Myocyte (in vitro differentiated cells): ENCODE results near the gene CNNM2. TPM values are rescaled to one million over a fixed set of nuclear protein-coding genes. Genes with fewer than 3 reads are reported as not detected.
"Not testable (repeated sequence)": the region's sequence is repeated elsewhere in the genome, so short reads cannot be mapped to it uniquely, and the experiment has no call there.

Source experiments
- DNase-seq: peaks from one replicate; pipeline ENCODE4 v3.0.0-alpha.2; 2012; ENCODE audit warnings: low read depth
- total RNA-seq: library from RNA; depleted of rRNA; stranded (reverse); fragments of >200 nt; gene quantifications from 2 replicates; pipeline ENCODE4 v1.2.3, GENCODE V29; 2014

CNNM2 gene
- total RNA-seq, 1 donor from 2014 or later, result 4.7 TPM

DNA sequence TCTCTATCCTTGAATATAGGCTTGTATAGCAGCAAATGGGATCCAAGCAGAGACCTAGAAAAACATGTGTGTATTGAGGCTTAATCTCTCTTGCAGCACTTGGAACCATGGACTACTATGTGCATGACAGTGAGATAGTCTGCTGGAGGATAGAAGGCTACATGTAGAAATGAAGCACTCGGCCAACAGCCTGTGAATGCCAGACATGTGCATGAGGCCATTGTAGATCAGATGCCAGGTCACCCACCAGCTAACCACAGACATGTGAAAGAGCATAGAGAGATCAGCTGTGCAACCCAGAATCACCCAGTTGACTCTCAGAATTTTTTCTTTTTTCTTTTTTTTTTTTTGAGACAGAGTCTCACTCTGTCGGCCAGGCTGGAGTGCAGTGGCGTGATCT is 184.1 kb downstream of the CNNM2 start:
- peak; percentile 91 for DNase-seq

DNA sequence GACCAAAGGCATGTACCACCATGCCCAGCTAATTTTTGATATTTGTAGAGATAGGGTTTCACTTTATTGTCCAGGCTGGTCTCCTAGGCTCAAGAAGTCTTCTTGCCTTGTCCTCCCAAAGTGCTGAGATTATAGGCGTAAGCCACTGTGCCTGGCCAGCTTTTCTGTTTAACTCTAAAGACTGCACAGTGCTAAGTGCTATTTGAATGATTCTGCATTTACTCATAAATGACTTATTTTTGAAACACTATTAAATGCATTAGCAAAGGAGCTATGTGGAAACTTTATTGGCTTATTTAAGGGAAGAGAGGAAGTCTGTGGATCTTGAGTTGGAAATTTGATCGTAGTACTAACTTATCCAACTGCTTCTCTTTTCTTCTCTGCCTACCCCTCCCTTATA is 185.9 kb downstream of the CNNM2 start:
- no peak for DNase-seq

DNA sequence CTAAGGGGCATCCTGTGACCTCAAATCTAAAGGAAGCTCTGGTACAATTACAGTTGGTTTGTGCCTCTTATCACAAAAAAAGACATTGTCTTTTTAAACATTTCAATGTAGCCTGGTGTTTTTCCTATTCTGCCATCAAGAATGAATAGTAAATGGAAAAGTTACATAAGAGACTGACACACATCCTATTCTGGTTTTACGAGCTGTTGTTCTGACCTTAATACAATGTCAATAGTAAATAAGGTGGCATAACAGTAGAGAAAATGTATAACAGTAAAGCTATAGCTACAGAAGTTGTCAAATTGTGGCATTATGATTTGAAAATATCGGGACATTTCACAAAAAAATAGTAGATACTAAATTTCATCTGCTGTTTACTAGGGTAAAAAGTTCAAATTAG is 186.6 kb downstream of the CNNM2 start:
- DNase-seq, result no peak

DNA sequence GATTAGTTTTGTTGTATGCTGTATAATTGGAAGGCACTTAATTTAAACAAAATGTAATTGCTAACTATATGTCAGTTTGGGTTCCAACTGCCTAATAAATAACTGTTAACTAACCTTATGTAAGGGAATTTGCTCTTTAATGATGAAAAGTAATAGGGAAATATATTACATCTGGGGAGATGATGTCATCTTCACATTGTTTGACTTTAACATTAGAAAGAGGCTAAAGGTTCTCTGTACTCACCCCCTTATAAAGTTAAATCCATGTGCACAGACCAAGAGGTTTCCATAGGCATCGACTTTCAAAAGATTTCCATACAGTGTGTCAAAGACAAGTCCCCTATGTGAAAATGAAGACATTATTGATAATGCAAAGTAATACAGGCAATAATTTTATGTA is 187.4 kb downstream of the CNNM2 start:
- DNase-seq, result no peak

DNA sequence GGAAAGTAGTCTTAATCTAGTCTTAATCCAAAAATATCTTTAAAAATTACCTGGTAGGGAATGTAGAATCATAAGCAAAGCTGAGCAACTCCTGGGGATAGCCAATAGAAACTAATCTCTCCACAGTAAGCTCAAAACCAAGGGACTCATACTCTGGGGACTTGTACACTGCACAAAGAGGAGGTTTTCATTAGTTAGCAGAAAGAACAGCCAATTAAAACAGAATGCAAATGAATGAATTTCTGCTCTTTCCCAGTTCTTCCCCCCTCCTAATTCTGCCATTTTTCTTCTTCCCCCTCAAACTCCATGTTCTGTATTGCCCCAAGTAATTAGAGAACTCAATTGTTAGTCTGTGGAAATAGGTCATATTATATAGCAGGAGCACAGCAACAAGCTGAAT is 188.4 kb downstream of the CNNM2 start:
- DNase-seq, result no peak

DNA sequence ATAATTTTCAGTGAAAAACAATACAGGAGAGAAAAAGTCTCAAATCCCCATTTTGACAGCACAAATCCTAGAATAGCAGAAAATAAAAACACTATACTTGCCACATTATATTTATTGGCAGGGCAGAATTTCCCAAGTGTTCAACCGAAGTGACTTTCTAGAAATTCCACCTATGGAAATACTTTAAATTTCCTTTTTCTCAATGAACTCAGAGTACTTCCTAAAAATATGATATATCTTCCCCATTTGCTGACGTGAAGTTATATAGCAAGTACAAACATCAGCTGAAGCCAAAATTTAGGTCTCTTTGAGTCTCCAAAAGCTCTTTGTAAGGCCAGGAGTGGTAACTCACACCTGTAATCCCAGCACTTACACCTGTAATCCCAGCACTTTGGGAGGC is 191.7 kb downstream of the CNNM2 start:
- no peak for DNase-seq

DNA sequence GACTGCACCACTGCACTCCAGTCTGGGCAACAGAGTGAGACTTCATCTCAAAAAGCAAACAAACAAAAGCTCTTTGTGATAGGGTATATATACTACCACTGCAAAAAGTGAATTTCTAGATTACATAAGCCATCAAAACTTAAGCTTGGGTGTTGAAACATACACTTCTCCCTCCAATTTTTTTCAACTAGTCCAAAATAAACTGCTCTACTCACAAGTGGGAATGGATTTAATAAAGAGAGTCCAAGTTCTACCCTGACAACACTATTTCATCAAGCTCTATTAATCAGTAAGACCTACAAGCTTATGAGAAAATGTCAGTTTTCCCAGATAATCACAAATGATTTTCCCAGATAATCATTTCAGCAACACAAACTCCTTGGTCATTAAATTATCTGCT is 192.3 kb downstream of the CNNM2 start:
- DNase-seq, result no peak

DNA sequence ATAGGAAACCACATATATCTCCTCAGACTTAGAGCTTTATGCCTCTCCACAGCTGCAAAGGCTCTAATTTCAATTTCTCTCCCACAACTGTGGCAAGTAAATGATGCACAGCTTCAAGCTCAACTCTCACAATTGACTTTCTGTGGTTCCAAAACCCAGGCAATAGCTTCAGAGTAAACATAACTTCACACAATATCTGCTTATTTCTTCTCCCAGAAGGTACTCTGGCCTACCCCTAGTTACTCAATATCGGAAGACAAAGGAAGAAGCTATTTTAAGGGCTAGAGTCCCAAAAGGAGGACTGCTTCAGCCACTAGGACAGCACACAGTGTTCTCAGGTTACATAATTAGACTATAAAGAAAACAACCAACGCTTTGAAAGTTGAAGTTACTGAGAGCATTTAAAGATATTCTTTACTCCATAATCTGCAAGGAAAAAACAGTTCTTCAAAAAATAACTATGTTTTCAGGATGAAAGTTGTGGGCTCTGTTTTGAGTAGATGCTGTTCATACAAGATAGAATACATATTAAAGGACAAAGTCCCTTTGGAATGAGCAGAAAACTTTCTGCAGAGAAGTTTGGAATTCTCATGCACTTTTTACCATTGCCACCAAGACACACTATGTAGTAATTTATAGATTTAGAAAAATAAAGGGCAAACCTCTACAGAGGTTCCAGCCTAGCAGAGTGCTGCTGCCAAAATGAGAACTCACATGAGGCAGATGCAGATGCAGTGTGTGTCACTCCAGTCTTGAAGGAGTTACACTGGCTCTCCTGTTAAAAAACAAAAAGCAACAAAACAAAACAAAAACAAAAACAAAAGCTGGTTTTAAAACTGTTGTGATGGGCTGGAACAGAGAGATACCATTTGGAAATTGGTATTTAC is 193.2 kb downstream of the CNNM2 start:
- DNase-seq, result peak; percentile 92

DNA sequence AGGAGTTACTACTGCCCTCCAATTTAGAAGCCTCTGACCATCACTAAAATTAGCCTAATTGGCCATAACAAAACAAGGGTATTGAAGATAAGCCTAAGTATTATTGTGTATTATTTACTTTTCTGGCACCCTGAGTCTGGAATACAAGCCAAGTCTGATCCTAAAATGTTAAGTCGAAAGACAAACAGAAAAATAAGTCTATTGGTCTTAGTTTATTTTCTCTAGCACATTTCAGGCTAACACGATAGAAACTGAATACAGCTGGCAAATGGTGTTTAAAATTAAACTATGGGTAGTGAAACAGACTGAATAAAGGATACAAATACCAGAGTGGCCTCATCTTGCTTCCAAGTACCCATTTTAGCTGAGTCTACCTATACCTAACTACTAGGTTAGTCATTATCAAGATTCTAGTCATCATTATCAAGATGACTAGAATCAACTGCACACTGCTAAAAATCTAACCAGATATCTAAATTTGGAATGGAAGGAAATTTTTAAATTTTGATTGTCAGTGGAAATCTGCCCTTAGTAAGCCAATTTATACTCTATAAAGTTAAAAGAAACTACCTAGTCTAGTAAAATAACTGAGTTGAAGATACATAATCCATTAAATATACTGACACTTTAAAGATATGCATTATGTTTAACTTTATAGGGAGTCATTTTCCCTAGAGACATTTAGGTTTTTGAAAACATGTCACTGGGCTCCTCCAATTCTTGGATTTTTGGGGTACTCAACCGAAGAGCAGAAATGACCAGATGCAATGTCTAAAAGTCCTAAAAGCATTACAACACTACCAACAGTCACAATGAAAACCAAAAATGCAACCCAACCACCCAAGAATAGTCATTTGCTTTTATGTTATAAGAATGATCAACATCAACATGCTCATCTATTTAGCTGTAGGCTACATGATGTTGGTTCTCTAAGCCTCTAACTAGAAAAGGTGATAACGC is 194.1 kb downstream of the CNNM2 start:
- DNase-seq, result no peak

DNA sequence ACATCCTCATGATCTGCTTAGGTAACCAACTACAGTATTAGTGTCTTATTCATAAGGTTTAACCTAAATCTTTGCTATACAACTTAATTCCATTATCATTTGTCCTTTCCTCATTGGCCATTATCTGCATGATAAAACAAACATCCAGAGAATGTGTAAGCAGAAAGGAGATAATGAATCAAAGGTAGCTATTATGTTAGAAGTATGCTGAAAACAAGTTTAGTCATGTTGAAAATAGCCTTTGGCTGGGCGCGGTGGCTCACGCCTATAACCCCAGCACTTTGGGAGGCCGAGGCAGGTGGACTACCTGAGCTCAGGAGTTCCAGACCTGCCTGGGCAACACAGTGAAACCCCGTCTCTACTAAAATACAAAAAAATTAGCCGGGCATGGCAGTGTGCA is 196.8 kb downstream of the CNNM2 start:
- DNase-seq, result no peak

DNA sequence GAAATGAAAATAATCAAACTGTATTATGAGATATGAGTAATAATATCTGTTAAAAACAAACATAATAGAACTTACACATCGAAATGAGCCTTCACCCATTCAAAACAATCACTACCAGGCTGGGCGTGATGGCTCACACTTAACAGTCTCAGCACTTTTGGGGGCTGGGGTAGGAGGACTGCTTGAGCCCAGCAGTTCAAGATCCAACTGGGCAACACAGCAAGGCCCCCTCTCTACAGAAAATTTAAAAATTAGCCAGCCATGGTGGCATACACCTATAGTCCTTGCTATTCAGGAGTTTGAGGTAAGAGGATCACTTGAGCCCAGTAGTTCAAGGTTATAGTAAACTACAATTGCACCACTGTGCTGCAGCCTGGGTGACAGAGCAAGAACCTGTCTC is 199.2 kb downstream of the CNNM2 start:
- no peak for DNase-seq

DNA sequence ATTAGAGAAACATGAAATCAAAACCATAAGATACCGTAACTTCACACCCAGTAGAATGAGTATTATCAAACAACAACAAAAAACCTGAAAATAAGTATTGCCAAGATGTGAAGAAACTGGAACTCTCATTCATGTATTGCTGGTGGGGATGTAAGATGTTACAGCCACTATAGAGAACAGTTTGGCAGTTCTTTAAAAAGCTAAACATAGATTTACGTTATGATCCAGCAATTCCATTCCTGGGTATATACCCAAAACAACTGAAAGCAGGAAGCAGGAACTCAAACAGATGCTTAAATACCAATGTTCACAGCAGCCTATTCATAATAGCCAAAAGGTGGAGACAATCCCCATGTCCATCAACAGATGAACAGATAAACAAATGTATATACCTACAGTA is 202.5 kb downstream of the CNNM2 start:
- DNase-seq, result no peak

DNA sequence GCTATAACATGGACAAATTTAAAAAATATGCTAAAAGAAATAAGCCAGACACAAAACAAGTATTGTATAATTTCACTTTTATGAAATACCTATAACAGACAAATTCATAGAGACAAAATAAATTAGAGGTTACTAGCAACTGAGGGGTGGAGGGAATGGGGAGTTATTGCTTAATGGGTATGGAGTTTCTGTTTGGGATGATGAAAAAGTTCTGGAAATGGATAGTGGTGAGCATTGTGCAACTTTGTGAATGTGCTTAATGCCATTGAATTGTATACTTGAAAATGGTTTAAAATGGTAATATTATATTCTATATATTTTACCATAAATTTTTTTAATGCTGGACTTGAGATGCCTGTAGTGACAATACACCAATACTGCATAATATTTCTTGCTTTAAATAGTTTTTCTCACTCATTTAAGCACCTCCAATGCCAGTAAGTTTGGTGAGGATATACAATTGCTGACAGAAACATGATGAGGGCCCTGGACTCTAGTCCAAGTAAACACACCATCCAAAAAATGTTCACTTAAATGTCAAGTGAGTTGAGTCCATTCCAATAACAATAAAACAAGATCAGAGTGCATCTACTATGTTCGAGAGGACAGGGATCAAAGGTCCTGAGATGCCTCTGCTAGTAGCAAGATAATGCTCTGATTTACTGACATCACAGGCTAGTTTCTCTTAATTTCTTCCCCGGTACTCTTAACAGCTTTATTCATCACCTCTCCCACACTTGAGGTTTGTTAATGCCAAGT is 203.1 kb downstream of the CNNM2 start:
- no peak for DNase-seq

DNA sequence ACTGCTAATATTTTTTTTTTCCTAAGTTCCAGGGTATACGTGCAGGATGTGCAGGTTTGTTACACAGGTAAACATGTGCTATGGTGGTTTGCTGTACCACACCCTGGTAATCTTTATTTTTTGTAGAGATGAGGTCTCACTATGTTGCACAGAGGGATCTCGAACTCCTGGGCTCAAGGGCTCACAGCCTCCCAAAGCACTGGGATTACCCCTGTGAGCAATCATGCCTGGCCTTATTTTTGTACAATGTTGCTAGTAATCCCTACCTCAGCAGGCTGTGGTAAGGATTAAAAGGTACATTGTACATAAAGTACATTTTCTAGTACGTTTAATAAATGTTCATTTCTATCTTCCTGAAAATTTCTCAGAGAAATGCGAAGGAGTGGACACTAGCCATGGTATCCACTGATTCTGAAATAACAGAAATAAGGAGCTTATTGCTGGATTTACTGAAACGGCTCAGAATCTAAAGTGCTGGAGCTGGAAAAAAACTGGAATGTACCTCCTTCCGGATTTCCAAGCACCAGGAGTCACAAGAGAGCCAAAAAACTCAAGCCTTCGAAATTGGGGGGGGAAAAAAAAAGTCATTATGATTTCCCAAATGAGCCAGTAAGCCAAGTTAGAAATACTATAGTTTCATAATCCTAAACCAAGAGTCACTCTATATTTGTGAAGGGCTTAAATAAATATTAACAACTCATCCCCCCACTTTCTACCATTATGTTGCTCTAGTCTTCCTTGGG is 205.4 kb downstream of the CNNM2 start:
- no peak for DNase-seq

DNA sequence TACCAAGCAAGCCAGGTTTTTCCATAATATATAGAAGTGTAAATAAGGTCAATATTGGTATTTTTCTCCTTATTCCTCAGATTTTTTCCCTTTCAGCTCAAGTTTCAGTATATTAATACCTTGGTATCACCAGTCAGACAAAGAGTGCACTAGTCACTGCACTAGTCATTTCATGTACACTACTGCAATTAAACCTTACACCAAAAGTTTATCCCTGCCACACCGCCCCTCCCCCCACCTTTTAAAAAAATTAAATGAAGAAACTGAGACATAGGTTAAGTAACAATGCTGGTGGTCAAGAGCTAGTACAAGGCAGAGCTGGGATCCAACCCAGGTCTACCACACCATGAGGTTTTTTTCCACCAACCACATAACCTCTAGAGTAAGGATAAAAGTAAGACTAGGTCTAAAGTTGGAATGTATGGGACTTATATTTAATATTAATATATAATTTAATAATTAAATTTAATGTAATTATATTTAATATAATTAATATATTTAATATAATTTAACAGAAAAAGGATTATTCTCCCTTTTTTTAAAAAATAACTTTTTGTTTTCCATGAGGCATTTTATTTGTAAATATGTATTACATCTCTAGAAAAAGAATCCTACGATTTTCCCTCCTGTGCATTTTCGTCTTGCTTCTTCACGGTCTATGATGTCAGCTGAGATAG is 206.5 kb downstream of the CNNM2 start:
- no peak for DNase-seq

DNA sequence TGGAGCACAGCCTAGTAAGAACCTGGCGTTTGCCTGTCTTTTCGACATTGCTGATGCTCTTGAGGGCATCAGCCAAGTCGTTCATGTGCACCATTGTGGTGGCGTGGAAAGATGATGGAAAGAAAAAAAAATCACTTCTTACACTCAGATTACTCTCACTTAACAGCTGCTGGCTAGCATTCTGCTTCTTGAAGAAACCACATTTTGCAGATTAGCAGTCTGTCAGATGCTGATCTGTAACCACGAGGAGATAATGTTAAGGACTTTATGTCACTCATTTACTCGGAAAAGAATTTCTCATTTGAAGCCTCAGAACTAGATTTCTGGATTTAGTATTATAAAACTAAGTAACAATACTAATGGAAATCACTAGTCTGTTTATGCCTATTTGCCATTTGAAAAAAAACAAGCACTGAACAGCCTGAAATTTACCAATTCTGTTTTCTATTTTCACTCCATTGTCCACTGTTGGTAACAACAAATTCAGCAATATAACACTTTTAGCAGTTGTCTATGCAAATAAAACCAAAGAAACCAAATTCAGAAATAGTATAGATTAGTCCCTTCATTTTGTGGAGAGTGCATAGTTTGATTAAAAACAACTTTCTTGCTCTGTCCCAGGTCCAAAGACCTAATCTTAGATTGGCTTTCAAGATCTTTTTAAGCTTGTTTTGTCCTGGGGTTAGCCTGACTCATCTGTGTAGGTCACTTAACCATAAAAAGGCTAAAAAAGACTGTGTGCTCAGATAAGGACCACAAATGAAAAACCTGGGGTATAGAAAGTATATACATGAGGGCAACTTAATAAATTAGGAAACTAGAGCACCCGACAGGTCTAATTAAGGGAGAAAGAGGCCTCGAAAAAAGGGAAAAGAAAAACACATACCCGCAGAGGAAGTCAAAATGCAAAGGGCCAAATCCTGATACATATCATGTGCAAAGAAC is 207.5 kb downstream of the CNNM2 start:
- DNase-seq, result peak; percentile 61

DNA sequence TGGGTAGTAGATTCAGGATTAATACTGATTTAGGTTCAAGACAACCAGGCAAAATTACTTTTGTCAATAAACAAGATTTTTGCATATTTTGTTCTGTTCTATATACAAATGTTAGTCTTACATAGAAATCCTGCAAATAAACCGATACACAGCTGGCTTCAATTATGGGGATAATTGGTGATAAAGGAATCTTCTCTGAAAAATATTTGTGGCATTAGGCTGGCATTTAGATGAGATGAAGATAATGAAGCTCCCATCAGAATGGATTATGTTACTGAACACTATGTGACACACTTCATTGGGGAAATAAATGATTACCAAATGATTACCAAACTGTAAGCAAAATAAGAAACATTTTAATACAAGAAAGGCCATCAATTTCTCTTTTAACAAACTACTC is 209.1 kb downstream of the CNNM2 start:
- no peak for DNase-seq

DNA sequence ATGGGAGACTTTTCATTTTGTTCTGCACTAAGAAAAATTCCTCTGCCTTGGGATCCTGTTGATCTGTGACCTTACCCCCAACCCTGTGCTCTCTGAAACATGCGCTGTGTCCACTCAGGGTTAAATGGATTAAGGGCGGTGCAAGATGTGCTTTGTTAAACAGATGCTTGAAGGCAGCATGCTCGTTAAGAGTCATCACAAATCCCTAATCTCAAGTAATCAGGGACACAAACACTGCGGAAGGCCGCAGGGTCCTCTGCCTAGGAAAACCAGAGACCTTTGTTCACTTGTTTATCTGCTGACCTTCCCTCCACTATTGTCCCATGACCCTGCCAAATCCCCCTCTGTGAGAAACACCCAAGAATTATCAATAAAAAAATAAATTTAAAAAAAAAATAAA is 212.1 kb downstream of the CNNM2 start:
- DNase-seq, result not testable (repeated sequence)

DNA sequence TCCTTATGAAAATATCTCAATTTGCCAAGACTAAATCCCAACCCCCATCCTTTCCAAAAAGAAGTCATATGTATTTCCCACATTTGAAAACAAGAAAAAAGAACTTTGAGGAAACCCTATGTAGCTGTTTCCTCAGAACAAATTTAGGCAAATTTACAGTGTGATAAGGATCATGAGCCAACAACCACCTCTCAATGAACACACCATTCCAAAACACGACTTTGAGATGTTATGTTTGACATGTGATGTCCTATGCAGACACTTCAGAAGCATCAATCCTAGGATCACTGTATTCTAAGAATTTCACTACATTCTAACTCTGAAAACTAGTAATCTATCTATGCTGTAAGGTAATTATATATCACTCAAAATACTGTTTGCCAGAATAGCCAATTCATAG is 212.8 kb downstream of the CNNM2 start:
- no peak for DNase-seq
